ENCODE results near the gene ATOH8. TPM values are rescaled to one million over a fixed set of nuclear protein-coding genes. Genes with fewer than 3 reads are reported as not detected.

The ATOH8 gene
- total RNA-seq, 1 donor from 2014 or later, result 1.8 TPM

DNA sequence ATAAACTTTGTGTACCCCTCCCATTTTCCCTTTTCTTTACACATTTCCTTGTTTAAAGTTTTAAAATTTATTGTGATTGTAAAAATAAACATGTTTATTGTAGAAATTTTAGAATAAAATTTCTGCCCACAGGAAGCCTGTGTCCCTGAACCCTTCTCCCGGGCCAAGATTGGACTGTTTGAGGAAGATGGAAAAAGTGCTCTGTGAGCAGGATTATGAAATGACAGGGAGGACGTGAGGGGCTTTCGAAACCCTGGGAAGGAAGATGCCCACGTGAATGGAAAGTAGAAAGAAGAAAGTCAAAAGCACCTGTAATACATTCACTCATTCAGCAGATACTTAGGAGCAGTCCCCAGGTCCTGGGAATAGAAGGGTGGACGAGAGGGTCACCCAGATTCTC is 25.4 kb upstream of the ATOH8 start:
- no peak overlapping the region for H3K4me3 Mint-ChIP-seq (ENCODE audit: unreplicated experiment)
- no peaks in the 10 kb centered on the region for H3K9me3 Mint-ChIP-seq (ENCODE audit: unreplicated experiment)
- no peaks in the 10 kb centered on the region for H3K36me3 Mint-ChIP-seq (ENCODE audit: low read depth, unreplicated experiment)
- no peak for DNase-seq (ENCODE audit: low spot score)
- H3K4me1 Mint-ChIP-seq (ENCODE audit: unreplicated experiment), result peaks cover 4% of the 10 kb centered on the region
- H3K27ac Mint-ChIP-seq (ENCODE audit: unreplicated experiment), result no peak overlapping the region
- TF ChIP-seq, protein P1, sequence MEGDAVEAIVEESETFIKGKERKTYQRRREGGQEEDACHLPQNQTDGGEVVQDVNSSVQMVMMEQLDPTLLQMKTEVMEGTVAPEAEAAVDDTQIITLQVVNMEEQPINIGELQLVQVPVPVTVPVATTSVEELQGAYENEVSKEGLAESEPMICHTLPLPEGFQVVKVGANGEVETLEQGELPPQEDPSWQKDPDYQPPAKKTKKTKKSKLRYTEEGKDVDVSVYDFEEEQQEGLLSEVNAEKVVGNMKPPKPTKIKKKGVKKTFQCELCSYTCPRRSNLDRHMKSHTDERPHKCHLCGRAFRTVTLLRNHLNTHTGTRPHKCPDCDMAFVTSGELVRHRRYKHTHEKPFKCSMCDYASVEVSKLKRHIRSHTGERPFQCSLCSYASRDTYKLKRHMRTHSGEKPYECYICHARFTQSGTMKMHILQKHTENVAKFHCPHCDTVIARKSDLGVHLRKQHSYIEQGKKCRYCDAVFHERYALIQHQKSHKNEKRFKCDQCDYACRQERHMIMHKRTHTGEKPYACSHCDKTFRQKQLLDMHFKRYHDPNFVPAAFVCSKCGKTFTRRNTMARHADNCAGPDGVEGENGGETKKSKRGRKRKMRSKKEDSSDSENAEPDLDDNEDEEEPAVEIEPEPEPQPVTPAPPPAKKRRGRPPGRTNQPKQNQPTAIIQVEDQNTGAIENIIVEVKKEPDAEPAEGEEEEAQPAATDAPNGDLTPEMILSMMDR (IDR thresholded peaks at IDR 0.05; ENCODE audit: unreplicated experiment), result no peak
- peaks cover 4% of the 10 kb centered on the region for H3K27me3 Mint-ChIP-seq (ENCODE audit: unreplicated experiment)

DNA sequence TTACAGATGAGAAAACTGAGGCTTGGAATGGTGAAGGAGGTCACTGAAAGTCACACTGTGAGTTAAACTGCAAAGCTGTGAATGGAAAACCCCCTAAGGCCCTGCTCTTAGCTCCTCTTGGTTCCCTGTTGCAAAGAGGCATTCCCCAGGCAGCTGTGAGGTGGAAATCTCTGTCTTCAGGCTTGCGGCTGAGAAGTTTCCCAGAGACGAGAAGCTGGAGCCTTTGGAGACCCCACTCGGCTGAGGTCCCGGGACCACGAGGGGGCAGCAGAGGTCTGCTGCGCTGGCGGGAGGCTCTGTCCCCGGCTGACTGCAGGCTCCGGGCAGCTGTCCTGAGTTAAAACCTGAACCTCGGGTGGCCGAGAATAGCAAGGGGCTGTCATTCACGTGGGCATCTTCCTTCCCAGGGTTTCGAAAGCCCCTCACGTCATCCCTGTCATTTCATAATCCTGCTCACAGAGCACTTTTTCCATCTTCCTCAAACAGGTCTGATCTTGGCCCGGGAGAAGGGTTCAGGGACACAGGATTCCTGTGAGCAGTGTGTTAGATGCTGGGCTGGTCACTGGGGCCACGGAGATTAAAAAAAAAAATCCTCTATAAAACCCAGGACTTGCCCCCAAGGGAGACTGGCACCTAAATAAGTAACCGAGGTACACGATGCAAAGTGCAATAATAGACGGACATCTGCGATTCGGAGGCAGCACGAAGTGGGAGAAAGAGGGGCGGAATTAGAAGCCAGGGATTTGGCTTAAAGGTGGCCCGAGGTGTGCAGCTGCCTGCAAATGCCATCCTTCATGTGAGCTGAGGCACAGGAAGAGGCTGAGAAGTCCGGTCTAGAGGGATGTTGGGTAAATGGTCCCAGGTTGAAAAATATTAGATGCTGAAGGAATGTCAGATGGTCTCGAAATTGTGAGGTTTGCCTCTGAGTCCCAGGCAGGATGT is 24.6 kb upstream of the ATOH8 start:
- TF ChIP-seq, protein P1 (IDR thresholded peaks at IDR 0.05; ENCODE audit: unreplicated experiment), result peak; percentile 77
- H3K4me3 Mint-ChIP-seq (ENCODE audit: unreplicated experiment), result no peak overlapping the region
- peak; percentile 97 for DNase-seq (ENCODE audit: low spot score)
- no peaks in the 10 kb centered on the region for H3K36me3 Mint-ChIP-seq (ENCODE audit: low read depth, unreplicated experiment)
- H3K27me3 Mint-ChIP-seq (ENCODE audit: unreplicated experiment), result peaks cover 4% of the 10 kb centered on the region
- H3K4me1 Mint-ChIP-seq (ENCODE audit: unreplicated experiment), result peaks cover 4% of the 10 kb centered on the region
- no peak overlapping the region for H3K27ac Mint-ChIP-seq (ENCODE audit: unreplicated experiment)
- no peaks in the 10 kb centered on the region for H3K9me3 Mint-ChIP-seq (ENCODE audit: unreplicated experiment)

DNA sequence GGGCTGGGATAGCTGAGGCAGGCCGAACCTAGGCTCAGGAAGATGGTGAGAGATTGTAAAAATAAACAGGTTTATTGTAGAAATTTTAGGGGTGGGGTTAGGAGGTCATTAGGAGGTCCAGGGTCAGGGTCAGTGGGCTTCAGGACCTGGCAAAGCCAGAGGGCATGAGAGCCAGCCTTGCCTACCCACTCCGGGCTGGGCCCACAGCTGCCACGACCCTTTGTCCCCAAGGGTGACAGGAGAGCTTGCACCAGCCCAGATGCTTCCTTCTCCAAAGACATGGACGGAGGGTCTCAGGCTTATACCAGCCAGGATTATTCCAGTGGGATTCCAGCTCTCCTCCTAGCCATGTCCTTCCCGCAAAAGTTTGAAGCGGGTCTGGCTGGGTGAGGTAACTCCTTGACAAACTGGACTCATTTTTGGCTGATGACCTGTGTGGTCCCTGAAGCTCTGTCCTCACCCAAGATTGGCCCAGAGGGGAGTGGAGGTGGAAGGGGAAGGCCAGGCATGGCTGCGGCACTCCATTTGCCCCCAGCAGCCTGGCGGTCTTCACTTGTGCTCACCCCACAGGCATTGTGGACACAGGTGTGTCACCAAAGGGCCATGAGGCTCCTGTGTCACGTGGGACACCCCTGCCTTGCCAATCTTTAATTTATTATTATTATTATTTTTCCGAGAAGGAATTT is 23.8 kb upstream of the ATOH8 start:
- Mint-ChIP-seq H3K27ac (ENCODE audit: unreplicated experiment) (no peak overlapping the region), H3K9me3 (ENCODE audit: unreplicated experiment) (no peaks in the 10 kb centered on the region), H3K27me3 (ENCODE audit: unreplicated experiment) (peaks cover 4% of the 10 kb centered on the region), H3K4me1 (ENCODE audit: unreplicated experiment) (peaks cover 4% of the 10 kb centered on the region), H3K4me3 (ENCODE audit: unreplicated experiment) (no peak overlapping the region), H3K36me3 (ENCODE audit: low read depth, unreplicated experiment) (no peaks in the 10 kb centered on the region)
- DNase-seq (ENCODE audit: low spot score), result no peak
- TF ChIP-seq, protein P1 (IDR thresholded peaks at IDR 0.05; ENCODE audit: unreplicated experiment), result no peak

DNA sequence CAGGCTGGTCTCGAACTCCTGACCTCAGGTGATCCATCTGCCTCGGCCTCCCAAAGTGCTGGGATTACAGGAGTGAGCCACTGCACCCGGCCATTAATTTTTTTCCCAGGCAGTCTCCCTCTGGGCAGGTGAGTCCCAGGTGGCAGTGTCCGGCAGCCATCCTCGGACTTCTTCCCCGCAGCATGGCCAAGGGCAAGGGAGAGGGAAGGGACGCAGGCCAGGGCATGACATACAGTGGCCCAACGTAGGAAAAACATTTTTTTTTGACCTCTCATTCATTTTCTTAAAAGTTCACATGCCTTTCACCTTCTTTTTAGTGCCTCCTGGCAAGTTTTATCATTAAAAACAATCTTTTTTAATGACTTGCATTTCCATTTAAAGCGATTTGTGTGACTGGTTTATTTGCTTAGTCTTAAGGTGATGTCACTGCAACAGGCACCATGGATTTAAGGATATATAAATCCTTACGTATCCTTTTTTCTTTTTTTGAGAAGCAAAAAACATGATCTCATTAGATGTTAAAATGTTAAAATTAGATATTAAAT is 23.0 kb upstream of the ATOH8 start:
- H3K9me3 Mint-ChIP-seq (ENCODE audit: unreplicated experiment), result no peaks in the 10 kb centered on the region
- no peak overlapping the region for H3K27ac Mint-ChIP-seq (ENCODE audit: unreplicated experiment)
- H3K4me1 Mint-ChIP-seq (ENCODE audit: unreplicated experiment), result peaks cover 4% of the 10 kb centered on the region
- no peak for DNase-seq (ENCODE audit: low spot score)
- no peaks in the 10 kb centered on the region for H3K36me3 Mint-ChIP-seq (ENCODE audit: low read depth, unreplicated experiment)
- peaks cover 4% of the 10 kb centered on the region for H3K27me3 Mint-ChIP-seq (ENCODE audit: unreplicated experiment)
- no peak overlapping the region for H3K4me3 Mint-ChIP-seq (ENCODE audit: unreplicated experiment)
- TF ChIP-seq, protein P1 (IDR thresholded peaks at IDR 0.05; ENCODE audit: unreplicated experiment), result no peak
